K562 (cell line): Measurements from ENCODE around the gene FLOT2. TPM values are rescaled to one million over a fixed set of nuclear protein-coding genes. Genes with fewer than 3 reads are reported as not detected.
A peak's percentile ranks its signal among the peaks of the same experiment; 100 is the strongest.

Experiments used
- ARID1B ChIP-seq: fragments of 450-650 bp; IDR thresholded peaks from 2 replicates; pipeline ENCODE4 v1.6.1; 2016; ENCODE audit warnings: antibody characterized with exemption, mild to moderate bottlenecking, inconsistent platforms
- BCOR ChIP-seq: fragments of 450-650 bp; IDR thresholded peaks from 2 replicates; pipeline ENCODE4 v1.6.1; 2016
- BHLHE40 ChIP-seq: IDR thresholded peaks from 2 replicates; pipeline ENCODE4 v1.6.1; 2011; ENCODE audit warnings: low read length, improper control_type of control experiment
- HLTF ChIP-seq: fragments of 450-650 bp; IDR thresholded peaks from 2 replicates; pipeline ENCODE4 v1.6.1; 2016
- KAT2B ChIP-seq: IDR thresholded peaks from one replicate; pipeline ENCODE4 v1.6.1; 2012; ENCODE audit warnings: low read depth, mild to moderate bottlenecking, control low read depth, inconsistent platforms, low read length, moderate library complexity
- MED1 ChIP-seq: sonication (generic); formaldehyde crosslinking; IDR thresholded peaks from 2 replicates; pipeline ENCODE4 v1.8.1; 2023; ENCODE audit warnings: missing genetic modification reagents, borderline replicate concordance
- MTA3 ChIP-seq: fragments of 450-650 bp; formaldehyde crosslinking; IDR thresholded peaks from 2 replicates; pipeline ENCODE4 v1.6.1; 2017; ENCODE audit warnings: mild to moderate bottlenecking, borderline replicate concordance
- TAF7 ChIP-seq: fragments of 450-650 bp; IDR thresholded peaks from 2 replicates; pipeline ENCODE4 v1.6.1; 2016; ENCODE audit warnings: missing genetic modification characterization, missing compliant biosample characterization
- TFE3 ChIP-seq: fragments of 450-650 bp; formaldehyde crosslinking; IDR thresholded peaks from 2 replicates; pipeline ENCODE4 v1.4.0; 2020; ENCODE audit warnings: mild to moderate bottlenecking, mixed read lengths
- XRCC4 ChIP-seq: IDR thresholded peaks from one replicate; pipeline ENCODE4 v1.6.1; 2011; ENCODE audit not compliant: insufficient read depth, insufficient read length; ENCODE audit errors: extremely low read depth
- ZFP91 ChIP-seq: sonication (generic); formaldehyde crosslinking; IDR thresholded peaks from 2 replicates; pipeline ENCODE4 v1.8.0; 2022; ENCODE audit warnings: mild to moderate bottlenecking, missing genetic modification reagents
- ZNF407 ChIP-seq: fragments of 450-650 bp; IDR thresholded peaks from 2 replicates; pipeline ENCODE4 v1.6.1; 2016; ENCODE audit warnings: low read depth
- ZNF512 ChIP-seq: IDR thresholded peaks from 2 replicates; pipeline ENCODE4 v1.6.1; 2016; ENCODE audit warnings: missing genetic modification characterization, missing compliant biosample characterization
- polyA plus RNA-seq, 8 experiments: library from polyadenylated mRNA; depleted of rRNA in 4 of 8; stranded (reverse) in 5 of 8; unstranded in 3 of 8; fragments of >200 nt; fragmentation: Nextera tagmentation in 2 of 8; fragmentation: Illumina TruSeq in 1 of 8; extraction: Ambion mirVana in 2 of 8; extraction: Trizol in 1 of 8; gene quantifications; 2 replicates each; pipeline versions ENCODE4 v1.2.1 to v1.2.3, GENCODE V29; 2011 to 2014; ENCODE audit warnings: inconsistent platforms in 1 of 8, missing spikeins in 1 of 8
- total RNA-seq, 7 experiments: library from RNA; depleted of rRNA in 6 of 7; stranded (reverse); fragments of >200 nt in 6 of 7; fragmentation: Illumina TruSeq in 2 of 7; extraction: Trizol in 2 of 7; gene quantifications; 2 replicates each; pipeline versions ENCODE4 v1.2.1 to v1.2.3, GENCODE V29; 2011 to 2021; ENCODE audit warnings: low replicate concordance in 1 of 7

The FLOT2 gene
- total and polyA plus RNA-seq, 9 of the 15 experiments (the other 6 are each of a cell fraction or from before 2014, with no cell fraction given): 17.5 to 138 (median 41.7) TPM

DNA sequence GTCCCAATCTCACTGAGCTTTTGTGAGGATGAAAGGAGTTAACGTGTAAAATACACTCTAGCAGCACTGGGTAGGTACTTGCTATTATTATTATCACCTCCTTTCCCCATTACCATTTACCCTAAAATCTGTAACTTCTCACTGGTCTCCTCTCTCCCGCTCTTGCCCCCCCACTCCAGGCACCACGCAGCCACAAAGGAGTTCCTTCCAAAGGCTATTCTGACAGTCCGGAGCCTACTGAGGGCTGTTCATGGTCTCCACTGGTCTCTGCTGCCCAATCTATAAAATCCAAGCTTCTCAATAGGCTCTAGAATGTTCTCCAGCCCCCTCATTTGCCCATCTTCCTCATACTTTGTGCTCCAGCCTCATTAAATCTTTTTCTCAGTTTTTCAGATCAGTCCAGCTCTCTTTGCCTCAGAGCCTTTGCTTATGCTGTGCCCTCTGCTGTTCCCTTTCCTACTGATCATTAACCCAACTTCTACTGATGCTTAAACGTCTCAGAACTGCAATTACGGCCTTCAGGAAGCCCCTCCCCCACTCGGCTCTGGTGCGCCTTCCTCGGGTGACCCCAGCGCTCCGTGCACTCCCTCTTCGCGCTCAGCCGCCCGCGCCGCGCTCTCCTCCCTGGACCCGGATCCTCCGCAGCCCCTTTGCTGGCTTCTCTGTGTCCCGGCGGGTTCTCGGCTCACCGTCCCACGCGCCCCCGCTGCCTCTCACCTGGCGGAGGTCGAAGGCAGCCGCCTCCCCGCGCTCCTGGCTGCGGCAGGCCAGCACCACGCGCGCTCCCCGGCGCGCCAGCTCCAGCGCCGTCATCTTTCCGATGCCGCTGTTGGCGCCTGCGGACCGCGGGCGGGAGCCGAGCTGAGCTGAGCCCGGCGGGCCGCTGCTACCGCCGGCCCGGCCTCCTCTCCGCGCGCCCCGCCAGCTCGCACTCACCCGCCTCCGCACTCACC lies 4.6 kb upstream of the FLOT2 start (continued):
- TF ChIP-seq ZNF512 (tag) (no peak), KAT2B (no peak), BHLHE40 (peak; percentile 30; the same call in 1 of the 2 replicates), ZFP91 (CRISPR knock-in tag) (no peak), MED1 (CRISPR knock-in tag) (no peak), XRCC4 (no peak), TAF7 (tag) (no peak), MTA3 (no peak), ZNF407 (no peak), ARID1B (peak; percentile 32; the same call in 1 of the 2 replicates), HLTF (peak; percentile 71; the same call in 1 of the 2 replicates), BCOR (peak; percentile 88), TFE3 (CRISPR knock-in tag) (no peak)
